GM23248 (cell line): ENCODE data around the gene CDH4.

Source experiments
- EZH2 ChIP-seq: fragments of 200-600 bp; sonication (generic); IDR thresholded peaks from 2 replicates; pipeline ENCODE4 v1.6.1; 2018; ENCODE audit warnings: antibody characterized with exemption, mild to moderate bottlenecking; ENCODE audit not compliant: insufficient read depth, poor library complexity, severe bottlenecking
- EZH2phosphoT487 ChIP-seq: fragments of 200-600 bp; sonication (generic); IDR thresholded peaks from 2 replicates; pipeline ENCODE4 v1.6.1; 2018; ENCODE audit warnings: antibody characterized with exemption, moderate library complexity, mild to moderate bottlenecking, low read depth; ENCODE audit not compliant: insufficient read depth

DNA sequence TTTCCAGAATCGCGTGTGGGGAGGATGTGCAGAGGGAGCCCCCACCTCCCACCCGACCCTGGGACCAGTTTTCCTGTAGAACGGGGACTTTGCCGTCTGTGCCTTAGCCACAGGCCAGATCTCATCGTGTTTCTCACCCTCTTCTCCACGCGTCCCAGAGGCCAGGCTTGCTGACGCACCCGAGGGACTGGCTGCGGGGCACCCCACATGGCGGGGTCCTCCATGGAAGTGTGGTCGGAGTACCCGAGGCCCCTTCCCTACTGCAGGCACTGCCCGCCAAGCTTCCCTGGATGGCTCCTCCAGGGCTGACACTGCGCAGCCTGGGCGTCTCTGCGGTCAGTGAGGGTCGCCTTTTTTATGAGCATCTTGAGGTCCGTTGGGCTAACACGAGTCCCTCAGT is 346.5 kb downstream of the CDH4 start:
- TF ChIP-seq EZH2phosphoT487 (no peak), EZH2 (no peak)
